NCI-H226 (cell line): ENCODE data around the gene TNS3.
A peak's percentile ranks its signal among the peaks of the same experiment; 100 is the strongest.
"Not testable (repeated sequence)": the region's sequence is repeated elsewhere in the genome, so short reads cannot be mapped to it uniquely, and the experiment has no call there.

Source experiments
- DNase-seq: peaks from one replicate; pipeline ENCODE4 v3.0.0-alpha.2; 2015

The TNS3 gene

DNA sequence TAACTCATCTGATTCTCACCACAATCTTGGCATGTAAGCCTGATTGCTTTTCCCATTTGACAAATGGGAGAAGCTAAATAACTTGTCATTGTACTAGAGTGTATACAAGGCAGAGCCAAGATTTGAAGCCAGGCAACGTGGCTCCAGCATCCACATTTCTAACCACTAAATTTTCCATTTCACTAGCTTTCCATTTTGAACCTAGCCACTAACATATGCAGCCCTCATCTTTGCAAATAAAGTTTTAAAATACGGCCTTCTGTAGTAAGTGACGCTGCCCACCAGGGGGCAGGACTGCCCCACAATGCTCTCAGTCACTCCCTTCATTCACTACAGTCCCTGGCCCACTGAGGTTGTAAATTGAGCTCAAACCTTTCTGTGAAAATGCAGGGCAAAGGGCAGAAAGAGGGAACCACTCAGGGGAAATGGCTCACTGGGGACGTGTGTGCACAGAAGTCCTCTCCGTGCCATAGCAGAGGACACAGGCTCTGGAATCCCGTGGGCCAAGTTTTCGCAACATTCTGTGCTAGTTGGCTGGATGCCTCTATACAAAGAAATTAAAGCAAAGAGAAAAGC lies 315.7 kb downstream of the TNS3 start:
- DNase-seq, result no peak

DNA sequence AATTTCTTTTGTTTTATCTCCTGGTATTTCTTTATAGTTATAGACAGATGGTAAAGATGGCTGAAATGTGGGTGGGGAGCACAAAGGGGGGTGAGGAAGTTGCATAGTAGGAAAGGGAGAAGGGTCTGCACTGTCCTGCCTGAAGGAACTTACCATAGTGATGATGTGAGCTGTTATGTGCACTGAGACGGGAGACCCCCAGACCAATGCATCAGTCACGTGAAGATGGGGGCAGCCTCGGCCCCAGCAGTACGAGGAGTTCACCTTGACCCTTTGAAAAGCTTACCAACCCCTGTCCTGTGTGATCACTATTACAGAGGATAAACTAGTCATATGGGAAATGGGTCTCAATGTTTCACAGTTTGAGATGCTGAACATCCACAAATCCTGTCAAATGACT lies 316.3 kb downstream of the TNS3 start:
- DNase-seq, result no peak

DNA sequence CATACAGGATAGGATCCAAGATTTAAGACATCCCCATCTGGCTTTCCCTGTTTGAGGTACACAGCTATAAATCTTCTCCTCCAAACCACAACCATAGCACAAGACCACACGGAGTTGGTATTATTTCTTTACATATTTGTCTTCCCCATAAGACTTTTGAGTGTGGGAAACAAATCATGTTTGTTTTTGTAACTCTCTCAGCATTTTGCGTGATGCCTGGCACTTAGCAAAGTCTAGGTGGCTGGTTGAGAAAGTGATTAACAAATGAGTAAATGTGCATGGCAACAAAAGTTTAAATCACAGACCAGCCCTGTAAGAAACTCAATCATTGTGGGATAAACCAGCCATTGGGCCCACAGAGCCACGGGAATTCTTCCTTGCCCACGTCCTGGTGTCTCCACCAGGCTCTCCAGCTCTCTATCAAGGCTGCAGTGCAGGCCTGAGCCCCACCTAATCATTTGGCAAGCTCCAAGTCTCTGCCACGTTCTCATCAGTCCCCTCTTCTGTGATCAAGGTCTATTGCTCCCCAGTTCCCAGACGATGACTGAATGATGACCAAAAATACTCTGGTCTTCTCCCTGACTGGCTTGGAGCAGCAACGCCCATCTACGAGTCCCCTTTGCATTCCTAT lies 317.8 kb downstream of the TNS3 start:
- no peak for DNase-seq

DNA sequence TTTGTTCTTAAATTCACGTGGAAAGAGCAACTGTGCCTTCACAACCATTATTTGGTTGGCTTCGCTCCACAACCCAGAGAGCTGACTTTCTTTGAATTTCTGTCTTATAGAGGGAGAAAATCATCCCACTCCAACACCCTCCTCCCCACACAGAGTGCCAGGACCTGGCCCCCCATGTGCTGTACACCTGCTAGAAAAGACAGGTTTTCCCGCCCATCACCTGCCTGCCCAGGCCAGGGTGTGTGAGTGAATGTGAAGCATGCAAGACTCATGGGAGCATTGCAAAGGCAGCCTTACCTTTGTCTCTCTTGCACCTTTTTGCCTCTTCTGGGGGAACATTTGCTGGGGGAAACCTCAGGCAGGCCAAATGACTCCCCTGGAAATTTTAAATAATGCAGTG lies 319.0 kb downstream of the TNS3 start:
- DNase-seq, result no peak

DNA sequence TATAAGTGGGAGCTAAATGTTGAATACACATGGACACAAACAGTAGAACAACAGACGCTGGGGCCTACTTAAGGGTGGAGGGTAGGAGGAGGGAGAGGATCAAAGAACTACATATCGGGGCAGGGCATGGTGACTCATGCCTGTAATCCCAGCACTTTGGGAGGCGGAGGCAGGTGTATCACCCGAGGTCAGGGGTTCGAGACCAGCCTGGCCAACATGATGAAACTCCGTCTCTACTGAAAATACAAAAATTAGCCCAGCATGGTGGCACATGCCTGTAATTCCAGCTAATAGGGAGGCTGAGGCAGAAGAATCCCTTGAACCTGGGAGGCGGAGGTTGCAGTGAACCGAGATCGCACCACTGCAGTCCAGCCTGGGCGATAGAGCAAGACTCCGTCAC lies 319.8 kb downstream of the TNS3 start:
- not testable (repeated sequence) for DNase-seq

DNA sequence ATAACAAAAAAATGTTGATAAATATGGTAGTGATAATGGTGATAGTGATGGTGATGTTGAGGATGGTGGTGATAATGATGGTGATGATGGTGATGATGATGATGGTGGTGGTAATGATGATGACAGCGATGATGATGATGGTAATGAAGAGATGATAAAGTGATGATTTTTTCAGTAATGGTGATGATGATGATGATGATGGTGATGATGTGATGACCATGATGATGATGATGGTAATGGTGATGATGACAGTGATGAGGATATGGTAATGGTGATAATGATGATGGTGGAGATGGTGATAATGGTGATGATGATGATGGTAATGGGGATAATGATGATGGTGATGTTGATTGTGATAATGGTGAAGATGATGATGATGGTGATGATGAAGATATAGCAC lies 321.6 kb downstream of the TNS3 start:
- no peak for DNase-seq

DNA sequence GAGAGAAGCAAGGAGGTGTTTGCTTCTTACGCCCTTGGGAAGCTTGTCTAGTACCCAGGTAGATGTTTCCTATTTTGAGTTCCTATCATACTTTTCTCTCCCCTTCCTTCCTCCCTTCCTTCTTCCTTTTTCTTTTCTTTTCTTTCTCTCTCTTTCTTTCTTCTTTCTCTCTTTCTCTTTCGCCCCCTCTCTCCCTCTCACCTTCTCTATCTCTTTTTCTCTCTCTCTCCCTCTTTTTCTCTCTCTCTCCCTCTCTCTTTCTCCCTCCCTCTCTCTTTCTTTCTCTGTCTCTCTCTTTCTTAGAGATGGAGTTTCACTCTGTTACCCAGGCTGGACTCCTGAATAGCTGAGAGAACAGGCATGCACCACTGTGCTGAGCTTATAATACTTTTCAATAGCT lies 322.2 kb downstream of the TNS3 start:
- no peak for DNase-seq

DNA sequence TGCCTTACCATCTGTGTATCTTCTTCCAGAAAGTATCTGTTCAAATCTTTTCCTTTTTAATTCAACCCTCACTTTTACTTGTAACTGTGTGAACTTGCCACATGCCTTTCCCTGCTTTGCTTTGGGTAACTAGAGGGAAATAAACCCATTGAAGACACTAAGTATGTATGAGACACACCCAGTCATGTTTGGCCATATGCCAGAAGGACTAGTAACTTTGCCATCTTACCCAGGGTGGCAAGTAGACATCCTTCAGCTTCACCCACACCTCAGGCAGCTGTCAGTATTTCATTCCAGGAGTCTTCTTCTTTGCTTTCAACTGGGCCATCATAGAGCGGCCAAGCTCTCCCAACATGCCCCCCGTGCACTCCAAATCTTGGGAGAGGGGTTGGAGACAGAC lies 323.1 kb downstream of the TNS3 start:
- no peak for DNase-seq

DNA sequence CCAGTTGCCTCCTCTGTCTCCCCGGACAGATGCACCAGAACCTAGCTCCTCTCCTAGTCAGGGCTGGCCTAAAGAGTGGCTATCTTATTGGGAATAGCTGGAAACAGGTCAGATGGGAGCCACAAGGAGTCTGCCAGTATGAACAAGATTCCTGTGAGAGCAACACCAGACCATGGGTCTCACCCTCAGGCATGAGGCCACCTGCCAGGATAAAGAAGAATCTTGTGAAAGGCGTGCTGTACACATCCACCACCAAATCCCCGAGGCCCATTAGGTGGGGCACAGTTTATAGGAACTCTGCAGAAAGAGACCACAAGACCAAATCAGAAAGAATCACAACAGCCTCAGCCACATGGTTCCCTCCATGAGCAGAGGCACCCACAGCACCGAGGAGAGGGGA lies 325.9 kb downstream of the TNS3 start:
- DNase-seq, result no peak

DNA sequence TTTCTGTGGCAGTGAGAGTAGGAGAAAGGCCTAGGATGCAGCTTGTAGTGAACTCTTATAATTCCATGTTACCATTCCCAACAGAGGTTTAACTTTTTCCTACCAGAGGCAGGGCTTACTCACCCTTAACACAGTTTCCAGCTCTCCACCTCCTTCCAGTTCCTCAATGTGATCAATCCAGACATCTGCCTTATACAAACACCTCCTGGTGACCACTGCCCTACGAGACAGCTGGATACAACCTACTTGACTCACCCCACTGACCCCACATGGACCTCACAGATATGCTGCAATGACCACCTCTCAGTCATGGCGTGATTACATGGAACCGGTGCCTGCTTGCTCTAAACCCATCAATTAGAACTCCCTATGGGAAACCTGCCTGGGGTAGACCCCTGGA lies 326.5 kb downstream of the TNS3 start:
- DNase-seq, result no peak

DNA sequence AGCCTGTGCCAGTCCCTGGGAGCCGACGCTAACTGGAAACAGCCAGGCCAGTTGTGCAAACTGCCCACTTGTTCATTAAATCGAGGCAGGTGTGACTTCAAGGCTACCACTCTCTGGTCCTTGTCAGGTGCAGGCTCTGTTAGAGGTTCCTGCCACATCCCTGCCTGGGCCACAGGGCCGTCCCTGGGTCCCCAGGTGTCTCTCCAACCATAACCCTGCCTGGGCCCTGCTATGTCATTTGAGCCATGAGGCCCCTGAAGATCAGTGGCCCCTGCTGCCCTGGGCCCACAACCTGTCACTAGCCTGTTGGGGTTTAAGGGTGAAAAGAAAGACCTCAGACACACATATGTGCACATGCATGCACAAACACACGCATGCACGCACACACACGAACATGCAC lies 326.9 kb downstream of the TNS3 start:
- no peak for DNase-seq

DNA sequence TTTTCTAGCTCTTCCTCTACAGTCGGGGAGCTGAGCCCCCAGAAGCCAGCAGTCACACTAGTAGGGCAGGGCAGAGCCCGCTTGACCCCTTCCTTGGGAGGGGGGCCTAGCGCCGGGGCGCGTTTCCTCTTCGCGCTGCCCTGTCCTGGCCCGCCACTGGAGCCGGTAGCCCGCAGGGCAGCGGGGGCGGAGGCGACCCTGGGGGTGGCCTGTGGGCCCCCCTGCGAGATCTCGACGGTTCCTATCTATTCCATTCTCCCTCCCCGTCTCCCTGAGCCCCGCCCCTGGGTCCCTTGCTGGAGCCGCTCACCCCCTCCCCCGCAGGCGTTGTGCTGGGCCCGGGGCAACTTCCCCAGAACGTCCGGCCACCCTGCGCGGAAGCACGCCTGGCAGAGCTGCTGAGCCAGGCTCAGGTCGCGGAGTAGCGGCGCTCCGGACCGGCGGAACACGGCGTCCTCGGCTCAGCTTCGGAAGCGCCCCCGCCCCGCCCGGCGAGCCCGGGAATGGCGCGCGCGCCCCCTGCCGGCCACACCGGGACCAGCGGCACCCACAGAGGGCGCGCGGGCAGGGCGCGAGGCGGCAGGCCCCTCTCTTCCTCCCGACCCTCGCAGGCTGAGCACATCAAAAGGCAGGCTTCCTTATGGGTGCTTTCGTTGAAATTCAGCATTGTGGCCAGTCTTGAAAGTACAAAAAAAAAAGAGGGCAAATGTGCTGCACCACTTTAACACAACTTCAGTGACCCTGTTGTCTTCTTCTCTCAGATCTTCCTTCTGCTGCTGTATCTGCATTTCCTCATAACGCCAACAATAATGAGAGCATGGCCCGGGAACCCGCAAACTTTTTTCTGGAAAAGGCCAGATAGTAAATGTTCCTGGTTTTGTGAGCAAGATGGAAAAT lies 327.6 kb downstream of the TNS3 start:
- peak; percentile 42 for DNase-seq

DNA sequence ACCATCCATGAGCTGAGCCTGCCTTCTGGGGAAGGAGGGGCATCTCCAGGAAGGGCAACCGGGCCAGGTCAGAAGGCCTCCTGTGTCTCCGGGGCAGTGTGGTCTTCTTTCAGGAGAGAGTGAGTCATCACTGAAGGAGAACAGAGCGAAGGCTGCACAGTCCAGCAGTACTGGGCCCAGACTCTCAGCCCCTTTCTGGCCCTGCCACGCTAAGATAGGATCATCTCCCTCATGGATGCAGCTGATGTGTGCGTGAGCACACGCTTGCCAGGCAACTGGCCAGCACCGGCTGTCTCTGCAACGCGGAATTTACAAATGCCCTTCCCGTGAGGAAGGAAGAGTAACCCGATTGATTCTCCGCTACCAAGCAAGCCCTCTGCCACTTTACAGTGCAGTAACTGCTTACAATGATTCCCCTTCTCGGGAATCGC lies 328.2 kb downstream of the TNS3 start:
- DNase-seq, result peak; percentile 59

DNA sequence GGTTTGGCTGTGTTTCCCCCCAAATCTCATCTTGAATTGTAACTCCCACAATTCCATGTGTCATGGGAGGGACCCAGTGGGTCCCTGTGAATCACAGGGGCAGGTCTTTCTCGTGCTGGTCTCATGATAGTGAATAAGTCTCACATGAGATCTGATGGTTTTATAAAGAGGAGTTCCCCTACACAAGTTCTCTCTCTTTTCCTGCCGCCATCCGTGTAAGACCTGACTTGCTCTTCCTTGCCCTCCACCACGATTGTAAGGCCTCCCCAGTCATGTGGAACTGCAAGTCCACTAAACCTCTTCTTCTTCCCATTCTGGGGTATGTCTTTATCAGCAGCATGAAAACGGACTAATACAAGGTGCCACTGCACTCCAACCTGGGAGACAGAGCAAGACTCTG lies 329.2 kb downstream of the TNS3 start:
- no peak for DNase-seq

DNA sequence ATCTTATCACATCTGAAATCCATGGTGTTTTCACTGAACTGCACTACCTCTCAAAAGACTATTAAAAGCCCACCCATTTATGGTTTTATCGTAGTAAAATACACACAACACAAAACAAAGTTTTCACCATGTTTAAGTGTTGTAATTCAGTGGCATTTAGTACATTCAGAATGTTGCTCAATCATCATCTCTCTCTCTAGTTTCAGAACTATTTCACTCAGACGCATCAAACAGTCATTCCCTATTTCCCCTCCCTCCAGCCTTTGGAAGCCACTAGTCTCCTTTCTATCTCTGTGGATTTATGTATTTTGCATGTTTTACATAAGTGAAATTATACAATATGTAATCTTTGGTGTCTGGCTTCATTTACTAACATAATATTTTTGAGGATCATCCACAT lies 332.6 kb downstream of the TNS3 start:
- DNase-seq, result no peak

DNA sequence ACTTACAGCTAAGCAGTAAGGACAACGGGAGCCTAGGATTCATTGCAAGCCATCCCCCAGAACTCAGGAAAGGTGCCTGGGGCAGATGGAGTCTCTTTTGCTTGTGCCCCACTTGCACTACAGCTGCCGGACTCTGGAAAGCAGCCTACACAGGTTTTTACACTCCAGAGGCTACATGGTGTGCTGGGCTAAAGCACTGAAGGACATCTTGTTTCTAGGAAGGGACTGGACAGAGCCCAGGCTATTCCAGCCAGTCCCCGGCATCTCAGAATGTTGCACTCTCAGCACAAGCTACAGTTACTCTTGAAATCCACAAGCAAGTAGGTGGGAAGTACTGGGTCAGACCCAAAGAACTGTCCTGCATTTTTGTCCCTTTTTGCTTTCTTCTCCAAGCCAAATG lies 333.1 kb downstream of the TNS3 start:
- no peak for DNase-seq

DNA sequence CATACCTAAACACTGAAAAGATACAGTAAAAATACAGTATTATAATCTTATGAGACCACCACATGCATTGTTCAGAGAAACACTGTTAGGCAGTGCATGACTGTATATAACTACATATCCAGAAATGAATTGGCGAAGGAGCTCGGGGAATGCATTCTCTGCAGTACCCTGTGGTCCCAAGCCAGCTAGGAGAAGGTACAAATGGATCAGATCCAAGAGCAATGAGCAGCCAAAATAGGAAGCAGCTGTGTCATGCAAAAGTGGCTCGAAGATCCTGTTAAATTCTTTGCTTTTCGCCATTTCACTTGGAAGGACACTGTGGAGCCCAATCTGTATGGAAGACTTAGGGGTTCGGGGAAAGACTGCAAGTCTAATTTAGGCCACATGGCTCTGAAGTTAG lies 334.8 kb downstream of the TNS3 start:
- no peak for DNase-seq

DNA sequence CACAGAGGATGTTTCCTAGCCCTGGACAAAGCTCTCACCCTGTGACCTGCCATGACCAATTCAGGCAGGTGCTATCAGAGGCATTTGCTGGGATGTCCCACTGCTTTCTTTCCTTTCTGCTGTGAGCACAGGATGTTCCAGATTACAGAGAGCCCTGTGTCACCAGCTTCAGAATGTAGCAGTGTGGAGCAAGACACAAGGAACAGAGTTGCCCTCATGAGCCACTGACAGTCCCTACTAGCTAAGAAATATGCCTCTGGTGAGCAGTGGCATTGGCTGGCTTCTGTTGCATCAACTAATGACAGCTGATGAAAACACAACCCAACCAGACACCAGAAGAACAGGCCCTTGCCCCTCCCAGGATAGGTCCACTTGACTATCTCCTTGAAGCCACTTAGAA lies 337.2 kb downstream of the TNS3 start:
- no peak for DNase-seq

DNA sequence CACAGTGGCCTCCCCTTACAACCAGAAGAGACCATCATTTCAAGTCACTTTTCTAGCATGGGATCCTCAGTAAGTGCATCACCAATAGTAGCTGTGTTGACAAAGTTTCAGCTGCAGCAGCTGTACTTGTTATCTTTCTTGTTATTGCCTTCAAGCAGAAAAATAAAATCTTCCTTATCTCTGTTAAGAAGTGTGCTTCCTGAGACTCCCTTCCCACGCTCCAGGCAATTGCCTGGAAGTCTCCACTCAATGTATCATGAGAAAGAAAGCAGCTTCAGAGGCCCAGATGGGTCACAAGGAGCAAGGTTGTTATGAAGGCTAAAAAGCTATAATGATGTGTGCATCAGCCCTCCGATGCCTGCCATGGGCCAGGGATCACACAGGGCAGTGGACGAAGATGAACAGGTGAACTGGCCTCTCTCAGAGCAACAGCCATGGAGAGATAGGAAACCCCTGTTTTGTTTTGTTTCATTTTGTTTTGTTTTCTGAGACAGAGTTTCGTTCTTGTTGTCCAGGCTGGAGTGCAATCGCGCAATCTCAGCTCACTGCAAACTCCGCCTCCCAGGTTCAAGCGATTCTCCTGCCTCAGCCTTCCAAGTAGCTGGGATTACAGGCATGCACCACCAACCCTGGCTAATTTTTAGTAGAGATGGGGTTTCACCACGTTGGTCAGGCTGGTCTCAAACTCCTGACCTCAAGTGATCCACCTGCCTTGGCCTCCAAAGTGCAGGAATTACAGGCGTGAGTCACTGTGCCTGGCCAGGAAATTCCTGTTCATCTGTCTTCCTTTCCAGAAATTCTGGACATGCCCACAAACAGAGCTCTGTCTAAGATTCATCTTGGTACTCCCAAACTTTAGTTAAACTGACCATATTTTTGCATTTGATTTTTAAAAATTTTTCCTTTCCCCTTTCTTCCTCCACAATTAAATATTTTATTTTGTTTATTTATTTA lies 340.5 kb downstream of the TNS3 start:
- peak; percentile 16 for DNase-seq

DNA sequence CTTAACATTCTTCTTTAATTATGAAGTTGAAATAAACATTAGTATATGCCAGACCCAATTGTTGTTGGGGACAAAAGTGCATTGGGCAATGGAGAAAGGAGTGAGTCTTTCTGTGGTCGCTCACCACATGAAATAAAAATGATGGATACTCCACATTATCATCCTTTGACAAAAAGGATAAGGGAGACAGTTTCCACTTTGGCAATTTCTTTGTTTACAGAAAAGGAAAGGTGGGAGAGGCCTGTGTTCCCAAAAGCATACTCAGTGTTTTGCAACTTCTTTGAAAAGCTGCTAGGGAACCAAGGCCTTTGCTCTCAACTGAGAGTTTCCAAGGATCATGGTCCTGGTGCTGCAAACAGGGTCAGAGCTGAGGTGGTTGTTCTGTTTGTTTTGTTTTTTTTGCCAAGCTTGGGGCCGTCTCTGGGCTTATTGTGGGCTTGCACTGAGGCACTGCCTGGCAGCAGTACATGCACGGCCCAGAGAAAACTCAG lies 341.9 kb downstream of the TNS3 start:
- DNase-seq, result no peak

DNA sequence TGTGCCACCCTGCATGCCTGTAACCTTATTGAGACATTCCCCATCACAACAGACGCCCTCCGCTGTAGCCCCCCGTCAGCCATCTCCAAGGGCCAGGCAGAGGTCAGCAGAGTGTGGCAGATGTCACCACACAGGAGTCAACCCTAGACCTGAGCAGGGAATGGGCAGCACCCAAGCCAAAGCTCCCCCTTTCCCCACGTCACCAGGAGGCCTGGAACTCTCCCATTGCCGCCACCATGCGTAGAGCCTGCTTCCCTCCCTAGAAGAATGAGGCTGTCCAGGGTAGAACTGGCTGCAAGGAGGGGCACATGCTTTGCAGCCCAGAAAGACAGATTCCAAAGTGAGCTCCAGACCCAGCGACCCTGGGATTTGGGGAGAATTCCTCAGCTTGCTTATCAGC lies 342.9 kb downstream of the TNS3 start:
- DNase-seq, result no peak

DNA sequence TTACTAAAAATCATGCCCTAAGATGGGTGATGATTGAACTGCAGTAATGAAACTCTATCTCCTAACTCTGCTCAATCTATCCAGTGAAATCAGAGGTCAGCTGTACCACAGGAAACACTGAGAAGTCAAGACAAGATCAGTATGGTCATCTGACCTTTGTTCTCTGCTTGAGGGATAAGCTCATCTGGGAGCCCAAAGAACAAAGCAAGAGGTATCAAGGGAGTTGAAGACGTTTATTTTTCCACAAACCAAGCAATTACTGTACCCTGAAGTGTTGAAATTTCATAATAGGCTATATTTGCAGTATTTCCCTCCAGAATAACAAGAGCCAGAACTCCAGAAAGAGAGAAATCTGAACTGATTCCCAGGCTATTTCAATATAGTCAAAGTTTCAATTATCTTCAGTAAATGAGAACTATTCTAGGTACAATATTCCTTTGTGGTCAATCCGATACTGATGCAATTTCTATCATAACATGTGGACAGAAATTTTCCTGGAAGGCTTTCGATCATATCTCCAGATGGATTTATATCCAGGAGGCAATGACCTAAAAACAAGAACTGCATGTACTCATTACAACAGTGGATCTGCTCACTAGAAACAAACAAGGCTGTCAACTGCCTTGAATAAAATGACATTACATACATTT lies 345.3 kb downstream of the TNS3 start:
- no peak for DNase-seq
